Central memory CD4-positive, alpha-beta T cell (primary cell): ENCODE results near the gene RIN1.
A peak's percentile ranks its signal among the peaks of the same experiment; 100 is the strongest.

Experiments
- DNase-seq: peaks from one replicate; pipeline ENCODE4 v3.0.0; 2022

RIN1 gene

DNA sequence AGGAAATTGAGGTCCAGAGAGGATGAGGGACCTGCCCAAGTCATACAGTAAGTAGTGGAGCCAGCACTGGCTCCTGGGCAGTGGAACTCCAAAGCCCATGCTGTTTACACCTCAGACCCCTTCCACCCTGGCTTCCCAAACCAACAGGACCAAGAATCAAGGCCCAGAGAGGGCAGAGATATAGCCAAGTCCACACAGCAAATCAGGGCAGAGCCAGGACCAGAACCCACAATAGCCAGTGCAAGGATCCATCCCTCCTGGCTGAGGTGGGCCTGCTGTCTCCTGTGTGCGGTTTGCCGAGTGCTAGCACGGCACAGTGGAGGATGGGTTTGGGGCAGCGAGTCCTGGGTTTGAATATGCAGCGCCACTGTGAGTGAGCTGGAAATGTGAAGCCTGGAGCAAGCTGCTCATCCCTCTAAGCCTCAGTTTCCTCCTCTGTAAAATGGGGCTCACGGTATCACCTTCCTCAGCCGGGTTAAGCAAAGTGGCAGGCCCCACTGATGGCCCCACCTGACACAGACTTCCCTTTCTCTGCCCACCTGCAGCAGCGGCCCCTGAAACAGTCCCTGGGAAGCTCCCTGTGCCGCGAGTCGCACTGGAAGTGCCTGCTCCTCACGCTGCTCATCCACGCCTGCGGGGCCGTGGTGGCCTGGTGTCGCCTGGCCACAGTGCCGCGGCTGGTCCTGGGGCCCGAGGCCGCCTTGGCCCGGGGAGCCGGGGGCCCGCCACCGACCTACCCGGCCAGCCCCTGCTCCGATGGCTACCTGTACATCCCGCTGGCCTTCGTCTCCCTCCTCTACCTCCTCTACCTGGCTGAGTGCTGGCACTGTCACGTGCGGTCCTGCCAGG lies 42.2 kb downstream of the RIN1 start:
- DNase-seq: no peak

DNA sequence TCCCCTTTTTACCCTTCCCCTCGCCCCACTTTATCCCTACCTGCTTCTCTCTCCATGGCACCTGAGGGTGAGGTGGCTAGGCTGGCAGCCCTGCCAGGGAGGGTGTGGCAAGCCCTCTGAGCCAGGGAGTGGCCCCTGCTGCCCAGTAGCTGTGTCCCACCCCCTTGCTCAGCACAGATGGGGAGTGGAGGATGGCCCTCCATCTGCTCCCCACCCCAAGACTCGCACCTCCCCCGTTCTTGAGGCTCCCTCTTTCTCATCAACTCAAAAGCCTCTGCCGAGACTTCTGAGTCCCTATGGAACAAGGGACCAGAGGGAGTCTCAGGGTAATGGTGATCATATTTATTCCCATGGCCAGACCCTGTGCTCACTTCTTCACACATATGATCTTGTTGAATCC lies 42.9 kb downstream of the RIN1 start:
- DNase-seq: no peak

DNA sequence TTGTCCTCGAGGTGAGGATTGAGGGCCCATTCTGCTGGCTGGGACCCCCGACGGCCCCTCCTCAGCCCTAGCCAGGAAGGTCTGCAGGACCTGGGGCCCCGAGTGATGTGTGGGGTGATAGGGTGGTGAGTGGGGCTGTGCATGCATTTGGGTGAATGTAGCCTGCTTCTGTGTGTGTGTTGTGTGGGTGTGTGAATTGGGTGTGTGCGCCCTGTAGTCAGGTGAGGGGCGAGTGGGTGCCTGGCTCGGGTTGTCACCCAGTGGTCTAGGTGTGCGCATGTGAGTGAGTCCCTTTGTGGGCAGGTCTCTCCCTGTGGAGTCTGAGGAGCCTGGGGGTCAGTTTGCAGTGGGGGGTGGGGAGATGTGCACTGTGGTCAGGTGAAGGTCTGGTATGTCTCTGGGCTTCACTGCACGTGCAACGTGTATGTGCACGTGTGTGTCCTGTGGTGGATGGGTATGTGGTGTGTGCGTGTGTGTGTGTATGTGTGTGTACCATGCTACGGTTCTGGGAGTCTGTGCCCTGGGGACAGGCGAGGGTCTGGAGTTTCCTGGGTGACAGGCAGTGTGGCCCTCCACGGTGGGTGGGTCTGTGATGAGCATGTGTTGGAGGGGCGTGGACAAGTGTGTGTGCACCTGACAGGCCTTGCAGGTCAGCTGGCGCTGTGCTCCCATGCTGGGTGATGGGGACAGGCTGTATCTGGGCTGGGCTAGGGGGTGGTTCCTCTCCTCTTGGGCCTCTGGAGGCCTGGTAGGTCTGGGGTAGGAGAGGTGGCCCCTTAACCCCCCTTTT lies 43.5 kb downstream of the RIN1 start:
- DNase-seq: no peak

DNA sequence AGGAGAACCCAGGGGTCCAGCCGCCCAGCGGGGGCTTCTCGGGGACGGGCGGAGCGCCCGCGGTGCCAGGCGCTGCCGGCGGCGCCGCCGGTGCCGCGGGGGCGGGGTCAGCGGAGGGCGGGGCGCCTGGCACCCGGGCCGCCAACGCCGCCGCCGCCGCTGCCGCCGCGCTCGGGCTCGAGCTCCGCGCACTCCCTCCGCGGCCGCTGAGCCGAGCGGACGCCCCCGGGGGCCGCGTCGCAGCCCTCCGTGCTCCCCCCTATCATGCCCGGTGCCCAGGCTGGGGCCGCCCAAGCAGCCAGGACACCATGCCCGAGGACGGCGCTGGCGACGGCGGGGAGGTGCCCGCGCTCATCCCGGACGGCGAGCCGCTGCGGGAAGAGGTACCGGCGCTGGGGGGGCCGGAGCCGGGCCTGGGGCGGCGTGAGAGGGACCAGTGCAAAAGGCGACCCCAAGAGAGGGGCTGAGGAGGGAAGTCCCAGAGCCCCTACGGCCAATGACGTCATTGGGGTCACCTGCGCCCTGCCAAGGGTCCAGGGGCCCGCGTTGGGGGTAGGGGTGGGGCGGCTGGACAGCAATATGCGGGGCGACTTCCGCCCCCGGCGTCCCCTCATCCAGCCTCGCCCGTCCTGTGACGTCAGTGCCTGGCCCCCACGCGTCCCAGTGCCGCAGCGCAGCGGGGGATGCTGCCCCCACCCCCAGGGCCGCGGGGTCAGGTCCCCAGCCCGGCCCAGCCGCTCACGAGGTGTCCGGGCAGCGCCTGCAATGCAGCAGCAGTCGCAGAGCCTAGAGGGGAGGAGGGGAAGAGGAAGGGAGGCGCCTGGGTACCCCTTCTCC lies 44.3 kb downstream of the RIN1 start, which contains the start of gene TMEM151A:
TMEM151A (plus strand) TSS at position 189 of the 837 bp plus-strand sequence; CDS start at position 309, 120 bp downstream.
- DNase-seq: no peak

DNA sequence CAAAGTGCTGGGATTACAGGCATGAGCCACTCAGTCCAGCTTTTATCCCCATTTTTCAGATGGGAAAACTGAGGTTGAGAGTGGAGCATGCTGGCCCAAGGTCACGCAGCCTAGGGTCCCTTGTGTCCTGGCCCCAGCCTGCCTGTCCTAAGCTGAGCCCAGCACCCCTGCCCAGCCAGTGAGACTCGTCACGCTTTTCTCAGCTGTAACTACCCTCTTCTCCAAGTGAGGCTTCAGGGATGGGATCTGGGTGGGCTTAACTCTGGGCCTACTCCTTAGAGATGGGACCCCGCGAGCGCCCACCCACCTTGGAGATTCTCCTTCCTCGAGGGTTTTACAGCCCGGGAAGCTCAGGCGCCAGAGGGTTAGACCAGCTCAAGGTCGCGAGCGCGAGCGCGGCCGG lies 44.9 kb downstream of the RIN1 start:
- no peak for DNase-seq

DNA sequence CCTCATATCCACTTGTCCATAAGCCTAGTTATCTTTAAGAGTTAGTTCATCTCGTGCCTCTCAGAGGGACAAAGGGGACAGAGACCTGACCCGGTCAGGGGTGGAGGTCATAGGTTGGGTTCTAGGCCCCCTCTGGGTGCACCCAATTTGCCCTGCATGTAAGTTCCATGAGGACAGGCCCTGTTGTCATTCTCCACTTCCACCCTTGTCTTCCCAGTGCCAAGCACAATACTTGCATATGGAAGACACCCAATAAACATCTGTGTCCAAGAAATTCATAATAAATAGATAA lies 46.0 kb downstream of the RIN1 start:
- DNase-seq: no peak

DNA sequence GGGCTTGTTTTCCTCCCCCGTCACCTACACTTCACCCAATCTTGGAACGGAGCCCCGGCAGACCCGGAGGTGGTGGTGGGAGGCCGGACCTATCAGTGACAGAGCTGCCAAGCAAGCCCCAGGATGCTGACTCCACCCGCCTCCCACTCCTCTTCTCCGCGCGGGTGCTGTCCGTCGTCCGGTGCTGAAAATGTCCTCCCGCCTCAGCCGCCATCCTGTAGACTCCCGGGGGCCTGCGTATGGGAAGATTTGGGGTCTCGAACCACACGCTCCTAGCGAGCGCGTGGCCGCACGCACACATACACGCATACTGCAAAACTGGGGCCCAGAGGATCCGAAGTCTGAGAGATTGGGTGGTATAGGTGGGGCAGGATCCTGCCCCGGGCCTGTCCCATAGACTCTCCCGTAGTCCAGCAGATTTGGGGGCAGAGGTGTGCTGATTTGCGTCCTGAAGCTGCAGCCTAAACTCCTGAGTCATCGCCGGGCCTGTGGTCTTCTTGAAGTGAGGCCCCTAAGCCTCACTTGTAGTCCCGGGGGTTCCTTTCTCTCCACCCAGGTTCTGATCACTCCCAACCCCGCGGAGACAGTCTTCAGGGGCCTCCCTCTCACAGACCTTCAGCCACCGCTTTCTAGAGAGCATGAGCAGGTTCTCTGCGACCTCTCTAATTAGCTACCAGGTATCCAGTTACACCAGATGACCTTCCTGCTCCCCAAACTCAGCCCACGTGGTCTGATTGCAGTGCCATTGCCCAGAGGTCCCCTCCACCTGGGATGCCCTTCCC lies 46.5 kb downstream of the RIN1 start:
- no peak for DNase-seq

DNA sequence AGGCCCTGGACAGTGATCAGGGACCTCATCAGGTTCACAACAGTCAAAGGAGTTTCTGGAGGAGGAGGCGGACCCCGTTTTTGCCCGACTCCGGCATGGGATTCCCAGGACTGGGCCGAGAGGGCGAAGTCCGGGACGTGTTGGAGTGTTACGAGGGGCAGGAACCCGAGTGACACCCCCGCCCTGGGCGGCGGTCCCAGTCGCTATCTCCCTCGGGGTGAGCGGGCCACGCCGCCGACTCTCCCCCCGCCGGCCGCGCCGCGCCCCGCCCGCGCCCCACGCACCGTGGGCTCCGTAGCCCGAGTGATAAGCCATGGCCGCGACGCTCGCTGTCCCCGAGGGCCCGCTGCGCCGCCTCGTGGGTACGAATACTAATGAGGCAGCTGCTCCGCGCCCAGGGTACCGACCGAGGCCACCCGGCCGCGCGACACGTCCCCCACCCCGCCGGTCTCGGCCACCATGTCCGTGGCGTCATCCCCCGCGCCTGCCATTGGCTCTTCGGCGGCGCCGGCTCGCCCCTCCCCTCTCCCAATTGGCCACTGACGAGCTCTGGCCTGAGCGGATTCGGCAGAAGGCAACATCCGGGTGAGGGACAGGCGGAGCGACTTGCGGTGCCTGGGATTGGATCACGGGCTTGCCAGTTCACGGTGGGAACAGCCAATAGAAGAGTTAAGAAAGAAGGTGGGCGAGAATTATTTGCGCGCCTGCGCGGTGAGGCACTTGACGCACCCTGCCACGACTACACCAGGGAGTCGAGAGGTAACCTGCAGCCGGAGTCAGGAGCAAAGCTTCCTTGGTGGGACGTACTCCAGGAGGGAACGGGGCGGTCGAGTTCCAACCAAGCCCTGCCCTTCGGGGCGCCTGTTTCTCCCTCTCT lies 47.3 kb downstream of the RIN1 start, which contains the start of gene YIF1A:
YIF1A (minus strand) TSS at position 473 of the 877 bp plus-strand sequence; CDS start at position 315, 158 bp downstream.
- peak; percentile 99 for DNase-seq

DNA sequence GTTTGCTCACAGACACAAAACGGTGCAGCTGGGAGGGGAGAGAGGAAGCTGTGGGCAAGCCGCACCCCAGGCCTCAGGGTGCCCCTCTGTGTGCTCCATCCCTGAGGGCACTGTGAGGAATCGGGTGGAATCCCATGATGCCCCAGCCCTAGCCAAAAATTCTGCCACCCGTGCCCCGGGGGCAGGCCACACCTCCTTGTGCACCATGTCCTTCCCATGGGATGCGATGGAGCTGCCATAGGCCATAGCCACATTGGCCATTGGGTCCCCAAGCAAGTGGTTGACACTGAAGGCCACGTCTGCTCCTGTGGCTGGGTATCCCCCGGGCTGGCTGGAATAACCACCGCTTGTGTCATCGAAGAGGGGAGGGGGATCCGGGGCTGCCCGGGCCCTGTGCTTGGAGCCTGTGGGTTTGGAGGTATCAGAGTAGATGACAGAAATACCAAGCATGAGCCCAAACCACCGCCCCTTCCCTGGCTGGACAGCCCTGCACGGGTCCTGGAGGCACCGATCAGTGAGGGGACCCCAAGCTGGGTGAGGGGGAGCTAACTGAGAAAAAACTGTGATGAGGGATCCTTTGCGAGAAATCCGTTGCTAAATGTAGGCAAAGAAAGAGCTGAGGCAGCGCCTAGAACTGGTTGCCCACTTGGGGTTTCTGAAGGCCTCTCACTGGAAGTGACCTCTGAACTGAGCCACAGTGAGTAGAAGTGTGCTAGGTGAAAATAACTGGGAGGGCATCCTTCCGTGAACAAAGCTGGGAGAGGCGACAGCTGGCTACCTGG lies 48.2 kb downstream of the RIN1 start:
- DNase-seq: no peak

DNA sequence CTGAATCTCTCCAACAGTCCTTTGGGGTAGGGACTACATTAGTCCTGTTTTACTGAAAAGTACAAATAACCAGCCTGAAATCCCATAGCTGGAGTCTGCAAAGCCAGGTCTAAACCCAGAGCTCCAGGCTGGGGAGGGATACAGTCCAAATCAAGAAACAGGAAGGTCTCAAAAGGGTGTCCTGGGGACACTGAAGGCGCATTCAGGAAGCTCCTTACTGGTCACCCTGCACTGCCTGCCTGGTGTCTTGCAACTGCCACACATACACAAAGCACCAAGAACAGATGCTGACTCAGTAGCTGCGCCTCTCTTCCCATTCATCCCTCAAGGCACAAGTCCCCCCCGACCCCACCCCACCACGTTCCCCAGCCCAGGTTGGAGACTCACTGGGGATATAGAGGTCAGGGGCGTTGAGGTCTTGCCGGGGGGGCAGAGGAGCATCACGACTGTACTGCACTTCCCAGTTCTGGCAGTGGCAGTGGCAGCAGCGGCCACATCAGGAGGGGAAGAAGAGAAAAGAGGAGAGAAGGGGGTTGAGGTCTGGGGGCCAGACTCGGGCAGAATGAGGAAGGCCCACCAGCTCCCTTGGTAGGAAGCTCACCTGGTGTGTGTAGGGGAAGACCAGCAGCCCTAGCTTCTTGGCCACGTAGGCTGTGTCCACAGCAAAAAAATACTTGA lies 48.9 kb downstream of the RIN1 start:
- no peak for DNase-seq

DNA sequence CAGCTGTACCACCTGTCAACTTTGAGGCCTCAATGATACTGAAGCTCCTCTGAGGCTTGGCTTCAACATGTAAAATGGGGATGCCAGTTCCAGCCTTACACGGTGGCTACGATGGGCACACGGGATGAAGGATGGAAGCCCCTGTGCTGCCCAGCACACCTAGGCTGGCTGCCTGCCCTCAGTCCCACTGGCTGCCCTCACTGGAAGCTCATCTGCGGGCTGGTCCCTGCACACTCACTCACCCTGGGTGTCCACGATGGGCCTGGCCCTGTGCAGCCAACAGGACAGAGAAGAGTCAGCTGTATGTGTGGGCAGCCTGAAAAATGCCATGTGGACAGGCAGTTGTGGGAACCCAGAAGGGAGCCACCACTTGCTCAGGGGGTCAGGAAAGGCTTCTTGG lies 49.5 kb downstream of the RIN1 start:
- DNase-seq: no peak

DNA sequence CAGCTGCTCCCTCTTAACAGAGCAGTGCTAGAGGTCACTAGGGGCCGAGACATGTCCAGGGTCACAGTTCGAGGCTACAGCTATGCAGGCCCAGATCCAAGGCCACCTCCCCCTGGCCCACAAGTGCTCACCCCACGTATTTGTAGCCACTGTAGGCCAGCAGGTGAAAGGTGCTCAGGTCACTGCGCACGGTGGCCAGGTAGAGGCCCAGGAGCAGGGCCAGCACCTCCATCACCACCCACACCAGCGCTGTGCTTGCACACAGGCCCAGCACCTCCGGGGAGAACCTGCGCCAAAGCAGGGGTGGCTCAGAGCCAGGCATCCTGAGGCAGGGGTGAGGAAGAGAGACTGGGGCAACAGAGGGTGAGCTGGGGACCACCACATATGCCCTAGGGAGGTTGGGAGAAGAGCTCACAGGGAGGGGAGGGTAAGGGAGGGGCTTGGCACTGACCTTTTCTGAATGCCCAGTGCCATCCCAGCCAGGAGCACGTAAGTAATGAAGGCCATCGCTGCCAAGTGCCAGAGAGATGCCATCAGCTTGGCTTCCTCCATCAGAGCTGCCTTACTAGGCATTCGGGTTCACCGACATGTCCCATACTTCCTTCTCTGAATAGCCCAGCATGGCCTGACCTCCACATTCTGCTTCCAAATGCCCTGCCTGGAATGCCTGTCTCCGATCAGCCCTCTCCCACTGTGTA lies 50.8 kb downstream of the RIN1 start:
- no peak for DNase-seq

DNA sequence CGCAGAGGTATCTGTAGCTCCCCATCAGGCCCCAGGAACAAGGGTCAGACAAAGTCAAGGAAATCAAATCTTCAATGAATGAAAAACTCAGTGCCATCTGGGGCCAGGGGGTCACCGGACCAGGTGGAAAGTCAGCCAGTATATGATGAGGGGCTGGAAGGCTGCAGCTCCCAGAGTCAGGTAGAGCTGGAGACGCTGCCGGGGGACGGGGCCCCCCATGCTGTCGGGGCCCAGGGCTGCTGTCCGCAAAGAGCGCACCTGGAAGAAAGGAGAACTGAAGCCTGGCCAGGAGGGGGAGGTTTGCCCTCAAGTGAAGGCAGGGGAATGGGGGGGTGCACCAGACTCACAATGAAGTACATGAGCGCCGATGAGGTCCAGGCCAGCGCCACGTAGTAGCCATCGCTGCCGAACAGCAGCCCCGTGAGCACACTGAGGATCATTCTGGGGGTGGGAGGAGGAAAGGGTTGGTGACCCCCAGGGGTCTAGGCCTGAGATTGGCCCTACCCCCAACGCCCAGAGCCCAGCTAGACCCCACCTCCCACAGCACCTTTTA lies 51.6 kb downstream of the RIN1 start:
- no peak for DNase-seq

DNA sequence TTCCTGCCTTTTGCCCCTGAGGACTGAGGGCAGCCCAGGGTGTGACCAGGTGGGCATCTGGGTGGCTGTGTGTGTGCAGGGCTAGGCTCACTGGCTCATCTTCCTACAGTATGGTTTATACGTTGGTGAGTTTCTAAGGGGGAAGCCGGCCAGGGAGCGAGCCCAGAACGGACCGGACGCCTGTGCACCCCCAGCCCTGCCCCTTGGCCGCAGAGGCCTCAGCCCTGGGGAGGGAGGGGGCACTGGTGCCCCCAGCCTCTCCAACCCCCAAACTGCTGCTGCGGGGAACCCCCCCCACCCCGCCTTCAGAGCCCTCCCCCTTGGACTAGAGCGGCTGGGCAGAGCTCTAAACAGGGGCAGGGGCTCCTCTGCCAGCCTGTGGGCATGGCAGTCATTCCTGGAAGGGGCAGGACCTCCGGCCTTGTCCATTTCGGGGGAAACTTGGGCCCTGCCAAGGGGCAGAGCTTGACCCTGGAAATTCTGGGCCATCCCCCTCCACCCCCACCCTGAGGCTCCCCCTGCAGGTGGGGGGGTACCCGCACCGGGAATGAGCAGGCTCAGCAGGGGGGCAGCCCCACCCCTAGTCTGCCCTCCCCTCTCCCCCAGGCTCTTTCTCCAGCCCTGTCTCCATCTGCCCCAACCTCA lies 52.7 kb downstream of the RIN1 start:
- DNase-seq: no peak

DNA sequence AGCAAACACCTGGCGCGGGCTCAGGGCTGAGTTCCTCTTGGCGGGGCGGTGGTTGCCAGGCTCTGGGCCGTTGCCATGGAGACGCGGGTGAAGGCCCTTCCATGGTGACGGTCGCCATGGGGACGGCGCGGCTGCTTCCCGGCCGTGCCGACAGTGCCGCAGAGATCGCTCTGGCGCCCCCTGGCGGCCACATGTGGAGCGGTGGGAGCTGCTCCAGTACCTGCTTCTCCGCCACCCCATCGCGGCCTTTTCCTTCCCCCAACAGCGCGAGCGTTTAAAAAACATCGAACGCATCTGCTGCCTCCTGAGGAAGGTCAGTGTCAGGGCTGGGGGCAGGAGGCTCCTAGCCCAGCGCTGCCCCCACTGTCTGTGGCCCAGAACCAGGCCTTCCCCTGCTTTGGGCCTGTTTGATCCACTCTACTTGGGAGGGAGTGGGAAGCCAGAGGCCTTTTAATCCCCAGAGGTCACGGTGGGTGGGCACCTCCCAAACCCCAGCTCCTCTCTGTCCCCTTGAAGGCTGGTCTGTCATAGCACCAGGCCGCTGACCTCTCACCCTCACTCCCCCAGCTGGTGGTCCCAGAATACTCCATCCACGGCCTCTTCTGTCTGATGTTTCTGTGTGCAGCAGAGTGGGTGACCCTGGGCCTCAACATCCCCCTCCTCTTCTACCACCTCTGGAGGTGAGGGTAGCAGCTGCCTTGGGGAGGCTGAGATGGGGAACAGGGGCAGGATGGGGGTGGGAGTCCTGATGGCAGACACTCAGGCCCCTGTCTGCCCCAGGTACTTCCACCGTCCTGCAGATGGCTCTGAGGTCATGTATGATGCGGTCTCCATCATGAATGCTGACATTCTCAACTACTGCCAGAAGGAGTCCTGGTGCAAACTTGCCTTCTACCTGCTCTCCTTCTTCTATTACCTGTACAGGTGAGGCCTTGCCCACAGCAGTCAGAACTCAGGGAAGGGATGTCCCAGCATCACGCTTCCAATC lies 53.5 kb downstream of the RIN1 start:
- peak; percentile 98 for DNase-seq
